Nephron progenitor cell (in vitro differentiated cells): ENCODE data around the gene TBXAS1.

Experiments used
- DNase-seq: peaks from one replicate; pipeline ENCODE4 v3.0.0; 2021
- H3K27ac Mint-ChIP-seq: 2 replicates; pipeline ENCODE4 v1.8.0; 2021; ENCODE audit warnings: mild to moderate bottlenecking, moderate library complexity, mixed read lengths
- H3K27me3 Mint-ChIP-seq: 2 replicates; pipeline ENCODE4 v1.8.0; 2021; ENCODE audit warnings: mild to moderate bottlenecking, low read depth, mixed read lengths; ENCODE audit not compliant: poor library complexity
- H3K36me3 Mint-ChIP-seq: 2 replicates; pipeline ENCODE4 v1.8.0; 2021; ENCODE audit warnings: low read depth, mixed read lengths
- H3K4me1 Mint-ChIP-seq: 2 replicates; pipeline ENCODE4 v1.8.0; 2021; ENCODE audit warnings: mixed read lengths
- H3K4me3 Mint-ChIP-seq: 2 replicates; pipeline ENCODE4 v1.8.0; 2021; ENCODE audit warnings: mild to moderate bottlenecking, moderate library complexity, mixed read lengths
- H3K9me3 Mint-ChIP-seq: 2 replicates; pipeline ENCODE4 v1.8.0; 2021; ENCODE audit warnings: mild to moderate bottlenecking, moderate library complexity, mixed read lengths
- CTCF ChIP-seq: fragments of 200-600 bp; sonication (generic); IDR thresholded peaks from 2 replicates; pipeline ENCODE4 v1.5.0; 2021; ENCODE audit warnings: antibody characterized with exemption

The TBXAS1 gene

GRCh38 chr7:139989366-139990141, 160.5 kb downstream of the TBXAS1 start:
- H3K9me3 Mint-ChIP-seq: no peaks in the 10 kb centered on the region
- DNase-seq: no peak
- TF ChIP-seq CTCF: no peak
- peaks cover 17% of the 10 kb centered on the region for H3K27me3 Mint-ChIP-seq
- H3K27ac Mint-ChIP-seq: no peak overlapping the region
- H3K4me1 Mint-ChIP-seq: peaks cover 52% of the 10 kb centered on the region
- H3K36me3 Mint-ChIP-seq: no peaks in the 10 kb centered on the region
- H3K4me3 Mint-ChIP-seq: peak overlapping the region; percentile 2

GRCh38 chr7:139990142-139990535, 161.1 kb downstream of the TBXAS1 start:
- peaks cover 17% of the 10 kb centered on the region for H3K27me3 Mint-ChIP-seq
- H3K9me3 Mint-ChIP-seq: no peaks in the 10 kb centered on the region
- H3K27ac Mint-ChIP-seq: no peak overlapping the region
- DNase-seq: no peak
- peaks cover 53% of the 10 kb centered on the region for H3K4me1 Mint-ChIP-seq
- no peak overlapping the region for H3K4me3 Mint-ChIP-seq
- H3K36me3 Mint-ChIP-seq: no peaks in the 10 kb centered on the region
- no peak for TF ChIP-seq CTCF

DNA sequence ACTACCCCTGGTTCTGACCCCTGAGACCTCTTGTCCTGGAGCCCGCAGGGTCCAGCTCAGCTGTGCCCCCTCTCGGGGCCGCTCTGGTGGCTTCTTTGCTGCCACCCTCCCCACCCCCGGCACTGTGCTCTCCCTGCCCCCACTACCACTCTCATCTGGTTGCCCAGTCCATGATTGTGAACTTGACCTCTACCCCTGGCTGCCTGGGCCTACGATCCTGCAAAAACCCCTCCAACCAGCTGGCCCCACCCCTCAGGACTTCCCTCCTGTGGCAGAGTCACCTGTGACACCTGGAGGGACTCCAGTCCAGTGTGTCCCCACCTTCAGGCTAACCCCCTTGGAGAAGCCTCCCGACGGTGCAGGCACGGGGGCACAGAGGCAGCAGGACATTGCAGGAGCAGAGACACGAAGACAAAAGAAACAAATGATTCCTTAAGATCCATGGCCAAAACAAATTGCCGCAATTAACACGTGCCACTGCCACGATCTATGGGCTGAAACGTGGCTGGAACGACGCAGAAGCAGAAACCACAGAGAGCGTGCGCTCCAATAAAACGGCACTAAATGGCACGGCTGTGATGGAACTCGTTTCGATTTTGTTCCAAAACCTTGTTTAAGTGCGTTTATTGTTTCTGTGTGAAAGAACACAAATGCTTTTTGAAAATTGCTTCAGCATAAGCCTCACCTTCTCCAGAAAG, 161.7 kb downstream of the TBXAS1 start:
- no peaks in the 10 kb centered on the region for H3K36me3 Mint-ChIP-seq
- H3K4me3 Mint-ChIP-seq: no peak overlapping the region
- DNase-seq: no peak
- H3K9me3 Mint-ChIP-seq: no peaks in the 10 kb centered on the region
- no peak for TF ChIP-seq CTCF
- peaks cover 59% of the 10 kb centered on the region for H3K4me1 Mint-ChIP-seq
- peaks cover 19% of the 10 kb centered on the region for H3K27me3 Mint-ChIP-seq
- no peak overlapping the region for H3K27ac Mint-ChIP-seq

DNA sequence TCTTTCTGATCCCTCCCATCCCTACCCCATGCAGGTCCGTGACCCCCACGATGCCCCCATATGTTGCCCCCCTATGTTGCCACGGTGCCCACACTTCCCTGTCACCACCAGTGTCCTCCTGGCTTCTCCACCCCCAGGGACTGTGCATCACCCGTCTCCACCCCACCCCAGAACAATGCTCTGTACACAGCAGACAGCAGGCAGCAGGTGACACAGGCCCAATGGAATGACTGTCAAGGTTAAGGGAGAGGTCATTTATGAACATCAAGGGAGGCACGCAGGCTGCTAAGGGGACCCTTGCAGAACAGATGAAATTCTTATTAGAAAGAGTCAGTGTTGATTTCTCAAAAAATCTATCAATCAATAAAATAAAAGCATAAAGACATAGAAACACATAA, 162.2 kb downstream of the TBXAS1 start:
- H3K9me3 Mint-ChIP-seq: no peaks in the 10 kb centered on the region
- DNase-seq: no peak
- H3K27ac Mint-ChIP-seq: no peak overlapping the region
- peaks cover 22% of the 10 kb centered on the region for H3K27me3 Mint-ChIP-seq
- no peak overlapping the region for H3K4me3 Mint-ChIP-seq
- H3K4me1 Mint-ChIP-seq: peaks cover 64% of the 10 kb centered on the region
- H3K36me3 Mint-ChIP-seq: no peaks in the 10 kb centered on the region
- no peak for TF ChIP-seq CTCF

DNA sequence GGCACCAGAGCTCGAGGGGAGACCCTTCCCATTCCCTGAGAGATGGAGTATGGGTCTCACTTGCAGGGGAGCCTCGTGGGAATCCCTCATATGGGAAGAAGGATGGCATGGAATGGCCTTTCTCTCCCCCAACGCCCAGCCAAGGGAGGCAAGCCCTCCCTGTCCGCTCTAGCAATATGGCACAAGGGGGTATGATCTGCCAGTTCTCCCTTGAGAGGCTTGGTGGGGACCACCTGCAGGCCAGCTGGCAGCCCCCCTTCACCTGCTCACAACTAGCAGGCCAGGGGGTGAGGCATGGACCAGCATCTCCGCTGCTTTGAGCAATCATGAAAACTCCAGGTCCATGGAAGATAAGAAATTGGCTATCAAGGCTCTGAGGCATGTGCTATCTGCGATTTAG, 162.8 kb downstream of the TBXAS1 start:
- no peak for DNase-seq
- Mint-ChIP-seq H3K4me1 (peaks cover 68% of the 10 kb centered on the region), H3K27ac (no peak overlapping the region), H3K9me3 (no peaks in the 10 kb centered on the region), H3K36me3 (no peaks in the 10 kb centered on the region), H3K27me3 (peaks cover 23% of the 10 kb centered on the region), H3K4me3 (no peak overlapping the region)
- TF ChIP-seq CTCF: no peak
